H1 (cell line): ENCODE measurements around the gene ST6GALNAC5. TPM values are rescaled to one million over a fixed set of nuclear protein-coding genes. Genes with fewer than 3 reads are reported as not detected.

Source experiments
- CTCF ChIA-PET: fragments of 300-600 bp; sonication (Branson Sonifier 250); formaldehyde crosslinking; loops from one replicate; lab custom pipeline; 2021; ENCODE audit not compliant: partially characterized antibody; lab: Charles Lee
- POLR2A ChIA-PET: fragments of 300-600 bp; sonication (Branson Sonifier 250); formaldehyde crosslinking; loops from one replicate; lab custom pipeline; 2021; ENCODE audit warnings: inconsistent platforms; ENCODE audit not compliant: partially characterized antibody; lab: Charles Lee
- DNase-seq, 2 experiments: peaks; one replicate each; pipeline versions ENCODE4 v3.0.0 to v3.0.0-alpha.2; 2010 to 2022; ENCODE audit warnings: low spot score in 2 of 2, low read depth in 1 of 2, mixed read lengths in 1 of 2
- FAIRE-seq: peaks from 2 replicates; lab custom pipeline; 2011; peaks lifted over from hg19 to GRCh38; lab: Jason Lieb, UNC
- H2AFZ ChIP-seq: 2 replicates; pipeline ENCODE4 v1.8.1; 2012; ENCODE audit warnings: low read length, inconsistent platforms
- H2AK5ac ChIP-seq: 2 replicates; pipeline ENCODE4 v1.6.1; 2013; ENCODE audit warnings: low read depth, low read length
- H2BK120ac ChIP-seq: replicated peaks from 2 replicates; pipeline ENCODE3; 2013; ENCODE audit warnings: low read depth, low read length, inconsistent platforms
- H2BK12ac ChIP-seq: 2 replicates; pipeline ENCODE4 v1.6.1; 2013; ENCODE audit warnings: low read depth, low read length
- H2BK15ac ChIP-seq: 2 replicates; pipeline ENCODE4 v1.6.1; 2013; ENCODE audit warnings: low read length
- H2BK20ac ChIP-seq: 2 replicates; pipeline ENCODE4 v1.6.1; 2013; ENCODE audit warnings: low read length
- H2BK5ac ChIP-seq: 2 replicates; pipeline ENCODE4 v1.6.1; 2013; ENCODE audit warnings: low read depth, low read length
- H3K14ac ChIP-seq: 2 replicates; pipeline ENCODE4 v1.6.1; 2013; ENCODE audit warnings: inconsistent platforms; ENCODE audit not compliant: insufficient read length
- H3K18ac ChIP-seq: 2 replicates; pipeline ENCODE4 v1.6.1; 2013; ENCODE audit warnings: low read length; ENCODE audit errors: extremely low read depth
- H3K23ac ChIP-seq: 2 replicates; pipeline ENCODE4 v1.6.1; 2013; ENCODE audit warnings: inconsistent platforms; ENCODE audit not compliant: insufficient read length
- H3K23me2 ChIP-seq: 2 replicates; pipeline ENCODE4 v1.6.1; 2013; ENCODE audit warnings: low read depth, low read length
- H3K27ac ChIP-seq: 2 replicates; pipeline ENCODE4 v1.6.1; 2011; ENCODE audit warnings: low read depth, low read length, inconsistent platforms
- H3K27me3 ChIP-seq, 4 experiments: replicated peaks in 1 of 4; 1 replicate in 1 of 4; 2 replicates in 3 of 4; pipeline versions ENCODE4 v1.6.1 to v1.8.1; 2011 to 2013; ENCODE audit warnings: low read length in 3 of 4, mild to moderate bottlenecking in 3 of 4, inconsistent platforms in 2 of 4, mixed read lengths in 2 of 4, moderate library complexity in 1 of 4; ENCODE audit not compliant: control insufficient read depth in 3 of 4, insufficient read depth in 3 of 4; ENCODE audit errors: extremely low read depth in 1 of 4
- H3K36me3 ChIP-seq, 4 experiments: 2 replicates each; pipeline versions ENCODE4 v1.6.1 to v1.8.1; 2011 to 2013; ENCODE audit warnings: mild to moderate bottlenecking in 4 of 4, low read length in 3 of 4, moderate library complexity in 2 of 4, control low read depth in 1 of 4, inconsistent platforms in 1 of 4; ENCODE audit not compliant: insufficient read depth in 4 of 4, control insufficient read depth in 2 of 4
- H3K4ac ChIP-seq: replicated peaks from 2 replicates; pipeline ENCODE3; 2013; ENCODE audit warnings: low read length, low read depth, mixed read lengths, inconsistent platforms; ENCODE audit not compliant: insufficient read length
- H3K4me1 ChIP-seq, 4 experiments: replicated peaks in 1 of 4; 1 replicate in 1 of 4; 2 replicates in 3 of 4; pipeline versions ENCODE4 v1.6.1 to v1.8.1; 2011 to 2013; ENCODE audit warnings: low read length in 3 of 4, inconsistent platforms in 2 of 4, mixed read lengths in 1 of 4; ENCODE audit not compliant: insufficient read depth in 4 of 4, control insufficient read depth in 3 of 4
- H3K4me2 ChIP-seq, 2 experiments: 2 replicates each; pipeline versions ENCODE4 v1.6.1 to v1.8.1; 2011 to 2013; ENCODE audit warnings: low read depth in 2 of 2, low read length in 2 of 2, control low read depth in 1 of 2, inconsistent platforms in 1 of 2, mild to moderate bottlenecking in 1 of 2; ENCODE audit not compliant: insufficient read depth in 1 of 2
- H3K4me3 ChIP-seq, 4 experiments: fragments of 200-600, 300-600 bp in 1 of 4; sonication (generic), shearing (Covaris generic), sonication (Bioruptor Twin) in 1 of 4; 2 replicates each; pipeline versions ENCODE4 v1.5.1 to v1.8.1; 2011 to 2016; ENCODE audit warnings: low read length in 4 of 4, low read depth in 3 of 4, control low read depth in 2 of 4, inconsistent platforms in 2 of 4, mild to moderate bottlenecking in 2 of 4, mixed read lengths in 1 of 4, moderate library complexity in 1 of 4; ENCODE audit not compliant: insufficient read depth in 2 of 4; ENCODE audit errors: extremely low read depth in 1 of 4
- H3K56ac ChIP-seq: replicated peaks from 2 replicates; pipeline ENCODE3; 2013; ENCODE audit warnings: low read depth, mild to moderate bottlenecking, mixed read lengths, low read length, inconsistent platforms; ENCODE audit not compliant: insufficient read length
- H3K79me1 ChIP-seq: 2 replicates; pipeline ENCODE4 v1.6.1; 2013; ENCODE audit warnings: low read depth, low read length, control low read depth
- H3K79me2 ChIP-seq, 2 experiments: 2 replicates each; pipeline versions ENCODE4 v1.6.1 to v1.8.1; 2012 to 2013; ENCODE audit warnings: low read length in 2 of 2, mild to moderate bottlenecking in 2 of 2, inconsistent platforms in 1 of 2; ENCODE audit not compliant: insufficient read depth in 2 of 2, control insufficient read depth in 1 of 2
- H3K9ac ChIP-seq, 4 experiments: replicated peaks in 1 of 4; 1 replicate in 1 of 4; 2 replicates in 3 of 4; pipeline versions ENCODE4 v1.6.1 to v1.8.1; 2011 to 2013; ENCODE audit warnings: low read depth in 3 of 4, low read length in 3 of 4, control low read depth in 2 of 4, mild to moderate bottlenecking in 2 of 4, moderate library complexity in 2 of 4, inconsistent platforms in 1 of 4; ENCODE audit errors: extremely low read depth in 1 of 4
- H3K9me3 ChIP-seq, 2 experiments: 2 replicates each; pipeline versions ENCODE4 v1.6.1 to v1.8.1; 2012 to 2013; ENCODE audit warnings: mild to moderate bottlenecking in 2 of 2, moderate library complexity in 2 of 2, control low read depth in 1 of 2, inconsistent platforms in 1 of 2, low read depth in 1 of 2, low read length in 1 of 2, mixed read lengths in 1 of 2; ENCODE audit not compliant: insufficient read depth in 2 of 2
- H4K20me1 ChIP-seq, 2 experiments: replicated peaks in 1 of 2; 2 replicates each; pipeline versions ENCODE3 to v1.8.1; 2011 to 2013; ENCODE audit warnings: inconsistent platforms in 2 of 2, low read length in 2 of 2, mild to moderate bottlenecking in 1 of 2; ENCODE audit not compliant: insufficient read depth in 2 of 2, control insufficient read depth in 1 of 2
- H4K5ac ChIP-seq: 2 replicates; pipeline ENCODE4 v1.6.1; 2013; ENCODE audit warnings: low read length, low read depth, mixed read lengths, inconsistent platforms; ENCODE audit not compliant: insufficient read length
- H4K8ac ChIP-seq: 2 replicates; pipeline ENCODE4 v1.8.0; 2013; ENCODE audit warnings: mild to moderate bottlenecking, moderate library complexity, low read length, inconsistent platforms; ENCODE audit not compliant: insufficient read depth; ENCODE audit errors: extremely low read depth
- H4K91ac ChIP-seq: replicated peaks from 2 replicates; pipeline ENCODE3; 2013; ENCODE audit warnings: low read length, mixed read lengths, inconsistent platforms; ENCODE audit not compliant: insufficient read length
- BRCA1 ChIP-seq: IDR thresholded peaks from 2 replicates; pipeline ENCODE4 v1.6.1; 2012; ENCODE audit warnings: low read depth, low read length, improper control_type of control experiment
- CEBPB ChIP-seq: IDR thresholded peaks from 2 replicates; pipeline ENCODE4 v1.6.1; 2012; ENCODE audit warnings: low read depth, low read length
- HDAC2 ChIP-seq, 2 experiments: fragments of 300-600 bp in 1 of 2; sonication (generic) in 1 of 2; IDR thresholded peaks; 2 replicates each; pipeline ENCODE4 v1.6.1; 2011 to 2012; ENCODE audit warnings: low read depth in 2 of 2, low read length in 2 of 2, mild to moderate bottlenecking in 2 of 2, moderate library complexity in 2 of 2, borderline replicate concordance in 1 of 2, inconsistent platforms in 1 of 2
- KDM5A ChIP-seq: fragments of 200-600 bp; IDR thresholded peaks from 2 replicates; pipeline ENCODE4 v1.7.1; 2012; ENCODE audit warnings: mild to moderate bottlenecking, low read length, inconsistent platforms, mixed read lengths
- SP1 ChIP-seq: IDR thresholded peaks from 2 replicates; pipeline ENCODE4 v1.6.1; 2011; ENCODE audit warnings: low read depth, low read length
- WGBS, 2 experiments: shearing (Covaris generic) in 1 of 2; methylation state at CpG; one replicate each; pipeline versions ENCODE4 v1.1.6 to v1.1.7; 2013 to 2015; ENCODE audit warnings: low lambda C conversion rate in 2 of 2, mixed read lengths in 2 of 2, inconsistent platforms in 1 of 2, low coverage in 1 of 2, missing lambda C conversion rate in 1 of 2; ENCODE audit not compliant: insufficient replicate concordance in 2 of 2, insufficient coverage in 1 of 2, insufficient read length in 1 of 2; ENCODE audit errors: extremely low coverage in 1 of 2, missing lambda C conversion rate in 1 of 2; 5-methylcytosine and 5-hydroxymethylcytosine counted together
- polyA plus RNA-seq, 7 experiments: library from polyadenylated mRNA; depleted of rRNA in 3 of 7; stranded (reverse) in 5 of 7; unstranded in 2 of 7; fragments of >200 nt in 5 of 7; fragments of 200-250 nt in 2 of 7; gene quantifications; 1 replicate in 5 of 7; 2 replicates in 1 of 7; 4 replicates in 1 of 7; pipeline versions ENCODE4 v1.2.1 to v1.2.3, GENCODE V29; 2011 to 2013; ENCODE audit warnings: missing spikeins in 2 of 7, mixed read lengths in 2 of 7
- total RNA-seq: library from RNA; stranded (reverse); fragmentation: NEBNext Ultra II Directional; extraction: Animal tissue kit (Norgen Biotek cat#: 25700); gene quantifications from 2 replicates; pipeline ENCODE4 v1.2.1, GENCODE V29; 2021
- TF ChIP-seq, protein P1 (sequence below): IDR thresholded peaks from 2 replicates; pipeline ENCODE4 v1.6.1; 2012; ENCODE audit warnings: inconsistent platforms

The ST6GALNAC5 gene
- total and polyA plus RNA-seq, 2 of the 8 experiments (the other 6 are each of a cell fraction or from before 2014, with no cell fraction given): 6.2 to 7.3 TPM

DNA sequence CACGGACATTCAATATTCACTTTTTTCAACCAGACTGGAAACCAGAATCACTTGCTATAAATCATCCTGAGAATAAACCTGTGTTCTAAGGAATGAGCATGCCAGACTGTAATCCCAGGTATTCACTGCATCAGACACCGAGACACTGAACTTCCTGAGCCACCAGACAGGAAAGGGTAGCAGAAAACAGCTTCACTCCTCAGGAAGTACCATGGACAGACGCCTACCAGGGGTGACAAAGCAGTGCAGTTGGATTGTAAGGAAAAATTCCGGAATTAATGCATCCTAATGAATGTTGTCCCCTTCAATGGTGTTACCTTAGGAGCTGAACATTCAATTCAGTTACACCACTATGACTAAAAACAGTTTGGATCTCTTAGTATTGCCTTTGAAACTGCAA is 195.8 kb downstream of the ST6GALNAC5 start:
- POLR2A ChIA-PET: interaction anchor here (1.0 kb wide), 1 partner anchor 48 kb away, joined by 3 read pairs; no protein-coding TSS in a partner anchor
- H4K91ac ChIP-seq: no peak overlapping the region
- TF ChIP-seq CEBPB (no peak), SP1 (no peak), BRCA1 (no peak), KDM5A (no peak), HDAC2 (IDR thresholded peaks at IDR 0.05; ENCODE audit: borderline replicate concordance in 1 of 2, low read depth in 2 of 2, low read length in 2 of 2) (no peak)
- TF ChIP-seq, protein P1, sequence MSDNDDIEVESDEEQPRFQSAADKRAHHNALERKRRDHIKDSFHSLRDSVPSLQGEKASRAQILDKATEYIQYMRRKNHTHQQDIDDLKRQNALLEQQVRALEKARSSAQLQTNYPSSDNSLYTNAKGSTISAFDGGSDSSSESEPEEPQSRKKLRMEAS: no peak
- no peak overlapping the region for H3K4me2 ChIP-seq
- no peak overlapping the region for H2AFZ ChIP-seq
- no peak overlapping the region for H3K4me3 ChIP-seq
- no peaks in the 10 kb centered on the region for H3K79me1 ChIP-seq
- H3K4me1 ChIP-seq: peaks cover 2 to 7% (median 4%) of the 10 kb centered on the region in 4 experiments; a peak in 6 of 7 replicates
- no peaks in the 10 kb centered on the region for H3K79me2 ChIP-seq
- no peak overlapping the region for H2BK20ac ChIP-seq
- H3K23me2 ChIP-seq: no peaks in the 10 kb centered on the region
- no peak overlapping the region for H3K4ac ChIP-seq
- no peaks in the 10 kb centered on the region for H3K36me3 ChIP-seq
- no peak overlapping the region for H2BK5ac ChIP-seq
- H2BK120ac ChIP-seq: no peak overlapping the region
- H4K8ac ChIP-seq: no peak overlapping the region
- H2AK5ac ChIP-seq: no peak overlapping the region
- H4K5ac ChIP-seq: no peak overlapping the region
- H3K14ac ChIP-seq: no peak overlapping the region
- H3K9ac ChIP-seq: no peak overlapping the region
- H3K9me3 ChIP-seq: no peaks in the 10 kb centered on the region
- FAIRE-seq: no peak
- 85% methylated on average over 4 of the region's 4 CpGs; no CpG with 5 or more reads in 1 of the 2 experiments for WGBS, 2 experiments
- H3K56ac ChIP-seq: no peak overlapping the region
- no peak overlapping the region for H3K18ac ChIP-seq
- no peaks in the 10 kb centered on the region for H4K20me1 ChIP-seq
- no peak overlapping the region for H3K27ac ChIP-seq
- H2BK15ac ChIP-seq: no peak overlapping the region
- no peak overlapping the region for H3K23ac ChIP-seq
- CTCF ChIA-PET: interaction anchor here (0.9 kb wide), 1 partner anchor 17 kb away, joined by 3 read pairs; no protein-coding TSS in a partner anchor
- no peak for DNase-seq
- H2BK12ac ChIP-seq: no peak overlapping the region
- H3K27me3 ChIP-seq: no peaks in the 10 kb centered on the region
